Liver (tissue), 9 donors: ENCODE data around the gene TMPRSS13. TPM values are rescaled to one million over a fixed set of nuclear protein-coding genes. Genes with fewer than 3 reads are reported as not detected.

ENCODE experiments used
- DNase-seq: peaks from one replicate; pipeline ENCODE4 v3.0.0-alpha.2; 2017; ENCODE audit warnings: low spot score
- H3K27ac ChIP-seq, 2 donors: one replicate each; pipeline ENCODE4 v1.7.0; 2013; ENCODE audit warnings: inconsistent platforms in 2 of 2, low read length in 2 of 2, control low read depth in 1 of 2, low read depth in 1 of 2, mild to moderate bottlenecking in 1 of 2
- H3K27me3 ChIP-seq, 4 donors: one replicate each; pipeline versions ENCODE4 v1.6.1 to v1.7.0; 2013; ENCODE audit warnings: low read length in 3 of 4, inconsistent platforms in 1 of 4, mild to moderate bottlenecking in 1 of 4, moderate library complexity in 1 of 4; ENCODE audit not compliant: control insufficient read depth in 4 of 4, insufficient read depth in 4 of 4
- H3K36me3 ChIP-seq, 4 donors: one replicate each; pipeline versions ENCODE4 v1.6.1 to v1.7.0; 2013; ENCODE audit warnings: low read length in 3 of 4, mild to moderate bottlenecking in 3 of 4, low read depth in 1 of 4, moderate library complexity in 1 of 4; ENCODE audit not compliant: control insufficient read depth in 4 of 4, insufficient read depth in 3 of 4
- H3K4me1 ChIP-seq, 4 donors: one replicate each; pipeline versions ENCODE4 v1.6.1 to v1.7.0; 2013; ENCODE audit warnings: low read length in 3 of 4, mild to moderate bottlenecking in 3 of 4, moderate library complexity in 1 of 4; ENCODE audit not compliant: control insufficient read depth in 4 of 4, insufficient read depth in 4 of 4
- H3K4me3 ChIP-seq, 3 donors: one replicate each; pipeline versions ENCODE4 v1.6.1 to v1.7.0; 2013; ENCODE audit warnings: low read length in 3 of 3, control low read depth in 1 of 3, low read depth in 1 of 3, mild to moderate bottlenecking in 1 of 3
- H3K9ac ChIP-seq, 2 donors: one replicate each; pipeline ENCODE4 v1.7.0; 2013; ENCODE audit warnings: low read length in 2 of 2, mild to moderate bottlenecking in 2 of 2, moderate library complexity in 2 of 2, control low read depth in 1 of 2, low read depth in 1 of 2
- H3K9me3 ChIP-seq, 4 donors: one replicate each; pipeline versions ENCODE4 v1.6.1 to v1.7.0; 2013; ENCODE audit warnings: low read length in 3 of 4; ENCODE audit not compliant: control insufficient read depth in 4 of 4
- CTCF ChIP-seq: fragments of 150-350 bp; IDR thresholded peaks from 2 replicates; pipeline ENCODE4 v1.5.1; 2017; ENCODE audit warnings: improper control_type of control experiment, low read depth, low read length; ENCODE audit not compliant: missing input control
- EGR1 ChIP-seq, 2 donors: IDR thresholded peaks; 2 replicates each; pipeline ENCODE4 v1.6.1; 2016 to 2018; ENCODE audit warnings: antibody characterized with exemption in 2 of 2, low read depth in 2 of 2
- FOXA1 ChIP-seq: IDR thresholded peaks from 2 replicates; pipeline ENCODE4 v1.6.1; 2016; ENCODE audit warnings: antibody characterized with exemption
- GABPA ChIP-seq, 2 donors: IDR thresholded peaks in 1 of 2; conservative IDR thresholded peaks in 1 of 2; 2 replicates each; pipeline ENCODE4 v1.6.1; 2016; ENCODE audit warnings: antibody characterized with exemption in 2 of 2, mild to moderate bottlenecking in 1 of 2, moderate library complexity in 1 of 2
- HNF4A ChIP-seq, 2 donors: conservative IDR thresholded peaks; 2 replicates each; pipeline ENCODE4 v1.6.1; 2016; ENCODE audit warnings: antibody characterized with exemption in 2 of 2, mild to moderate bottlenecking in 2 of 2
- HNF4G ChIP-seq: IDR thresholded peaks from 2 replicates; pipeline ENCODE4 v1.6.1; 2016; ENCODE audit warnings: antibody characterized with exemption
- JUND ChIP-seq, 2 donors: IDR thresholded peaks; 2 replicates each; pipeline ENCODE4 v1.6.1; 2016; ENCODE audit warnings: antibody characterized with exemption in 2 of 2
- MAX ChIP-seq: IDR thresholded peaks from 2 replicates; pipeline ENCODE4 v1.6.1; 2016; ENCODE audit warnings: antibody characterized with exemption
- RAD21 ChIP-seq, 2 donors: IDR thresholded peaks; 2 replicates each; pipeline ENCODE4 v1.6.1; 2016; ENCODE audit warnings: antibody characterized with exemption in 2 of 2, mild to moderate bottlenecking in 2 of 2
- REST ChIP-seq: IDR thresholded peaks from 2 replicates; pipeline ENCODE4 v1.6.1; 2016; ENCODE audit warnings: antibody characterized with exemption, mild to moderate bottlenecking
- YY1 ChIP-seq: IDR thresholded peaks from 2 replicates; pipeline ENCODE4 v1.6.1; 2016; ENCODE audit warnings: antibody characterized with exemption, mild to moderate bottlenecking
- WGBS: extraction: QIAGEN DNeasy Blood & Tissue Kit; methylation state at CpG from one replicate; pipeline ENCODE4 v1.1.7; 2013; 5-methylcytosine and 5-hydroxymethylcytosine counted together
- polyA plus RNA-seq, 2 donors: library from polyadenylated mRNA; stranded (reverse) in 1 of 2; unstranded in 1 of 2; fragments of 200-250 nt in 1 of 2; fragments of >200 nt in 1 of 2; fragmentation: Nextera tagmentation in 1 of 2; extraction: Ambion mirVana in 1 of 2; gene quantifications; one replicate each; pipeline versions ENCODE4 v1.2.1 to v1.2.3, GENCODE V29; 2013 to 2015
- total RNA-seq, 2 donors: library from RNA; depleted of rRNA; stranded (reverse); fragments of >200 nt; gene quantifications; one replicate each; pipeline ENCODE4 v1.2.3, GENCODE V29; 2014
- TF ChIP-seq, protein P1 (sequence below): IDR thresholded peaks from 2 replicates; pipeline ENCODE4 v1.6.1; 2016; ENCODE audit warnings: antibody characterized with exemption
- donor health status: healthy.
- donor health status: healthy.
- donor health status: healthy.
- donor health status: healthy.
- donor health status: healthy.

Gene TMPRSS13
- total and polyA plus RNA-seq, 4 donors: 0.11 to 0.93 (median 0.24) TPM

- DNase-seq: no peak
These were observed 25.5 kb downstream of the TMPRSS13 start for GRCh38 chr11:117903505-117904382.

More at GRCh38 chr11:117903505-117904382, 25.5 kb downstream of the TMPRSS13 start:
- Histone ChIP-seq H3K4me1 (no peaks in the 10 kb centered on the region), H3K4me3 (no peak overlapping the region), H3K27ac (no peak overlapping the region), H3K27me3 (no peaks in the 10 kb centered on the region), H3K9ac (no peak overlapping the region), H3K36me3 (no peaks in the 10 kb centered on the region), H3K9me3 (no peaks in the 10 kb centered on the region)
- WGBS: 86% methylated on average over 14 of the region's 14 CpGs
- TF ChIP-seq REST (no peak), EGR1 (IDR thresholded peaks at IDR 0.05; ENCODE audit: low read depth in 2 of 2) (no peak), JUND (IDR thresholded peaks at IDR 0.05) (no peak), HNF4A (conservative IDR thresholded peaks at IDR 0.05) (no peak), RAD21 (IDR thresholded peaks at IDR 0.05) (no peak), CTCF (no peak), YY1 (no peak), HNF4G (no peak), MAX (no peak), FOXA1 (no peak), GABPA (IDR thresholded peaks at IDR 0.05 in 1 of 2, conservative IDR thresholded peaks at IDR 0.05 in 1 of 2) (no peak)
- TF ChIP-seq, protein P1, sequence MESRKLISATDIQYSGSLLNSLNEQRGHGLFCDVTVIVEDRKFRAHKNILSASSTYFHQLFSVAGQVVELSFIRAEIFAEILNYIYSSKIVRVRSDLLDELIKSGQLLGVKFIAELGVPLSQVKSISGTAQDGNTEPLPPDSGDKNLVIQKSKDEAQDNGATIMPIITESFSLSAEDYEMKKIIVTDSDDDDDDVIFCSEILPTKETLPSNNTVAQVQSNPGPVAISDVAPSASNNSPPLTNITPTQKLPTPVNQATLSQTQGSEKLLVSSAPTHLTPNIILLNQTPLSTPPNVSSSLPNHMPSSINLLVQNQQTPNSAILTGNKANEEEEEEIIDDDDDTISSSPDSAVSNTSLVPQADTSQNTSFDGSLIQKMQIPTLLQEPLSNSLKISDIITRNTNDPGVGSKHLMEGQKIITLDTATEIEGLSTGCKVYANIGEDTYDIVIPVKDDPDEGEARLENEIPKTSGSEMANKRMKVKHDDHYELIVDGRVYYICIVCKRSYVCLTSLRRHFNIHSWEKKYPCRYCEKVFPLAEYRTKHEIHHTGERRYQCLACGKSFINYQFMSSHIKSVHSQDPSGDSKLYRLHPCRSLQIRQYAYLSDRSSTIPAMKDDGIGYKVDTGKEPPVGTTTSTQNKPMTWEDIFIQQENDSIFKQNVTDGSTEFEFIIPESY: no peak
